GM23338 (cell line): ENCODE measurements around the gene CEACAM16. TPM values are rescaled to one million over a fixed set of nuclear protein-coding genes. Genes with fewer than 3 reads are reported as not detected.

Source experiments
- ATAC-seq: fragments of 200-7000 bp; cut with Tn5 transposase; 3 replicates; pipeline ENCODE4 v1.9.1; 2020
- DNase-seq: peaks from one replicate; pipeline ENCODE4 v3.0.0-alpha.2; 2015; ENCODE audit warnings: low spot score
- H2AFZ ChIP-seq: fragments of 200-600 bp; sonication (generic); 2 replicates; pipeline ENCODE4 v1.8.0; 2016; ENCODE audit warnings: antibody characterized with exemption, mild to moderate bottlenecking, moderate library complexity
- H3F3A ChIP-seq: fragments of 200-600 bp; sonication (generic); replicated peaks from 2 replicates; pipeline ENCODE4 v1.8.0; 2017; ENCODE audit warnings: antibody characterized with exemption, mixed run types, low read depth
- H3K27ac ChIP-seq: fragments of 200-600 bp; sonication (generic); 2 replicates; pipeline ENCODE4 v1.6.1; 2016; ENCODE audit warnings: low read depth
- H3K27me3 ChIP-seq: fragments of 200-600 bp; sonication (generic); 2 replicates; pipeline ENCODE4 v1.8.0; 2016; ENCODE audit warnings: mild to moderate bottlenecking, mixed run types, moderate library complexity; ENCODE audit not compliant: insufficient read depth
- H3K36me3 ChIP-seq: fragments of 200-600 bp; sonication (generic); 2 replicates; pipeline ENCODE4 v1.8.0; 2016; ENCODE audit warnings: mild to moderate bottlenecking; ENCODE audit not compliant: insufficient read depth
- H3K4me1 ChIP-seq: fragments of 200-600 bp; sonication (generic); 2 replicates; pipeline ENCODE4 v1.8.0; 2016; ENCODE audit warnings: mild to moderate bottlenecking, moderate library complexity; ENCODE audit not compliant: insufficient read depth
- H3K4me2 ChIP-seq: fragments of 200-600 bp; sonication (generic); 2 replicates; pipeline ENCODE4 v1.7.1; 2017; ENCODE audit warnings: mixed run types
- H3K4me3 ChIP-seq: fragments of 200-600 bp; sonication (generic); 2 replicates; pipeline ENCODE4 v1.6.1; 2016; ENCODE audit warnings: mixed run types
- H3K79me2 ChIP-seq: fragments of 200-600 bp; sonication (generic); replicated peaks from 2 replicates; pipeline ENCODE4 v1.8.0; 2017; ENCODE audit warnings: mild to moderate bottlenecking; ENCODE audit not compliant: insufficient read depth
- H3K9me2 ChIP-seq: fragments of 200-600 bp; sonication (generic); 2 replicates; pipeline ENCODE4 v1.8.0; 2017; ENCODE audit not compliant: insufficient read depth
- H4K20me1 ChIP-seq: fragments of 200-600 bp; sonication (generic); replicated peaks from 2 replicates; pipeline ENCODE4 v1.8.0; 2017; ENCODE audit warnings: mild to moderate bottlenecking; ENCODE audit not compliant: insufficient read depth
- H3K27ac Mint-ChIP-seq: 2 replicates; pipeline ENCODE4 v1.8.0; 2020; ENCODE audit warnings: inconsistent platforms, mild to moderate bottlenecking, moderate library complexity, mixed read lengths
- H3K27me3 Mint-ChIP-seq: 3 replicates; pipeline ENCODE4 v1.8.0; 2022; ENCODE audit warnings: low read depth, mild to moderate bottlenecking, moderate library complexity, mixed read lengths, inconsistent platforms; ENCODE audit not compliant: insufficient read depth, poor library complexity
- H3K36me3 Mint-ChIP-seq: 3 replicates; pipeline ENCODE4 v1.8.0; 2021; ENCODE audit warnings: low read depth, mild to moderate bottlenecking, inconsistent platforms, moderate library complexity, mixed read lengths
- H3K4me1 Mint-ChIP-seq: 3 replicates; pipeline ENCODE4 v1.8.0; 2020; ENCODE audit warnings: mild to moderate bottlenecking, inconsistent platforms, mixed read lengths
- H3K4me3 Mint-ChIP-seq: 3 replicates; pipeline ENCODE4 v1.8.0; 2021; ENCODE audit warnings: moderate library complexity, mild to moderate bottlenecking, inconsistent platforms, mixed read lengths
- H3K9me3 Mint-ChIP-seq: 3 replicates; pipeline ENCODE4 v1.8.0; 2020; ENCODE audit warnings: moderate library complexity, mild to moderate bottlenecking, inconsistent platforms, mixed read lengths
- CREB1 ChIP-seq: fragments of 250-450 bp; sonication (Bioruptor Pico); IDR thresholded peaks from 2 replicates; pipeline ENCODE4 v1.5.0; 2020; ENCODE audit warnings: low read depth, mild to moderate bottlenecking, moderate library complexity
- ETS1 ChIP-seq: IDR thresholded peaks from 2 replicates; pipeline ENCODE4 v1.6.1; 2016; ENCODE audit warnings: antibody characterized with exemption
- EZH2 ChIP-seq: fragments of 200-600 bp; sonication (generic); IDR thresholded peaks from one replicate; pipeline ENCODE4 v1.8.0; 2017; ENCODE audit warnings: antibody characterized with exemption, mild to moderate bottlenecking, low read depth; ENCODE audit not compliant: unreplicated experiment
- EZH2phosphoT487 ChIP-seq: fragments of 200-600 bp; sonication (generic); IDR thresholded peaks from one replicate; pipeline ENCODE4 v1.8.1; 2018; ENCODE audit warnings: antibody characterized with exemption; ENCODE audit not compliant: unreplicated experiment
- JUNB ChIP-seq: IDR thresholded peaks from one replicate; pipeline ENCODE4 v1.6.1; 2016; ENCODE audit warnings: antibody characterized with exemption; ENCODE audit not compliant: unreplicated experiment
- NANOG ChIP-seq: IDR thresholded peaks from 2 replicates; pipeline ENCODE4 v1.6.1; 2016; ENCODE audit warnings: antibody characterized with exemption, borderline replicate concordance
- POLR2AphosphoS5 ChIP-seq: IDR thresholded peaks from 2 replicates; pipeline ENCODE4 v1.6.1; 2016; ENCODE audit warnings: antibody characterized with exemption, low read depth
- REST ChIP-seq: IDR thresholded peaks from one replicate; pipeline ENCODE4 v1.6.1; 2018; ENCODE audit warnings: antibody characterized with exemption; ENCODE audit not compliant: unreplicated experiment
- STAT1 ChIP-seq: IDR thresholded peaks from one replicate; pipeline ENCODE4 v1.6.1; 2016; ENCODE audit warnings: antibody characterized with exemption; ENCODE audit not compliant: unreplicated experiment
- ZNF114 ChIP-seq: fragments of 250-450 bp; sonication (Bioruptor Pico); IDR thresholded peaks from 2 replicates; pipeline ENCODE4 v1.5.0; 2020; ENCODE audit warnings: mild to moderate bottlenecking, moderate library complexity
- ZNF331 ChIP-seq: fragments of 250-450 bp; sonication (Bioruptor Pico); IDR thresholded peaks from 2 replicates; pipeline ENCODE4 v1.5.0; 2020; ENCODE audit warnings: low read depth, mild to moderate bottlenecking, moderate library complexity
- polyA plus RNA-seq: library from polyadenylated mRNA; unstranded; fragments of >200 nt; fragmentation: Nextera tagmentation; extraction: Ambion mirVana; gene quantifications from 2 replicates; pipeline ENCODE4 v1.2.1, GENCODE V29; 2016
- total RNA-seq: library from RNA; depleted of rRNA; stranded (reverse); fragments of >200 nt; shearing (Covaris generic); gene quantifications from 2 replicates; pipeline ENCODE4 v1.2.3, GENCODE V29; 2014
- TF ChIP-seq, protein P1 (sequence below), 2 experiments: fragments of 200-600 bp in 1 of 2; sonication (generic) in 1 of 2; conservative IDR thresholded peaks; 2 replicates each; pipeline versions ENCODE4 v1.5.1 to v1.6.1; 2016 to 2017; ENCODE audit warnings: antibody characterized with exemption in 2 of 2, low read depth in 2 of 2, mild to moderate bottlenecking in 2 of 2, moderate library complexity in 1 of 2
- TF ChIP-seq, protein P2 (sequence below): fragments of 250-450 bp; sonication (Bioruptor Pico); IDR thresholded peaks from 2 replicates; pipeline ENCODE4 v1.5.0; 2020; ENCODE audit warnings: mild to moderate bottlenecking, moderate library complexity

Gene CEACAM16
- total and polyA plus RNA-seq, 2 experiments from 2014 or later = not detected

GRCh38 chr19:44701228-44701627 lies 2.3 kb downstream of the CEACAM16 start:
- peaks cover 8% of the 10 kb centered on the region for H3K27me3 Mint-ChIP-seq
- no peak overlapping the region for H3K27ac Mint-ChIP-seq
- H3K36me3 Mint-ChIP-seq = no peaks in the 10 kb centered on the region
- H3K4me1 ChIP-seq = no peaks in the 10 kb centered on the region
- H2AFZ ChIP-seq = no peak overlapping the region
- ATAC-seq = no peak
- H3K4me3 Mint-ChIP-seq = no peak overlapping the region
- H4K20me1 ChIP-seq = no peaks in the 10 kb centered on the region; the same call in 1 of the 2 replicates
- TF ChIP-seq EZH2phosphoT487 (no peak), ZNF114 (CRISPR knock-in tag) (no peak), ZNF331 (no peak), EZH2 (no peak), REST (no peak), JUNB (no peak), CREB1 (CRISPR knock-in tag) (no peak), STAT1 (no peak), POLR2AphosphoS5 (no peak), ETS1 (no peak), NANOG (no peak)
- TF ChIP-seq, protein P1, sequence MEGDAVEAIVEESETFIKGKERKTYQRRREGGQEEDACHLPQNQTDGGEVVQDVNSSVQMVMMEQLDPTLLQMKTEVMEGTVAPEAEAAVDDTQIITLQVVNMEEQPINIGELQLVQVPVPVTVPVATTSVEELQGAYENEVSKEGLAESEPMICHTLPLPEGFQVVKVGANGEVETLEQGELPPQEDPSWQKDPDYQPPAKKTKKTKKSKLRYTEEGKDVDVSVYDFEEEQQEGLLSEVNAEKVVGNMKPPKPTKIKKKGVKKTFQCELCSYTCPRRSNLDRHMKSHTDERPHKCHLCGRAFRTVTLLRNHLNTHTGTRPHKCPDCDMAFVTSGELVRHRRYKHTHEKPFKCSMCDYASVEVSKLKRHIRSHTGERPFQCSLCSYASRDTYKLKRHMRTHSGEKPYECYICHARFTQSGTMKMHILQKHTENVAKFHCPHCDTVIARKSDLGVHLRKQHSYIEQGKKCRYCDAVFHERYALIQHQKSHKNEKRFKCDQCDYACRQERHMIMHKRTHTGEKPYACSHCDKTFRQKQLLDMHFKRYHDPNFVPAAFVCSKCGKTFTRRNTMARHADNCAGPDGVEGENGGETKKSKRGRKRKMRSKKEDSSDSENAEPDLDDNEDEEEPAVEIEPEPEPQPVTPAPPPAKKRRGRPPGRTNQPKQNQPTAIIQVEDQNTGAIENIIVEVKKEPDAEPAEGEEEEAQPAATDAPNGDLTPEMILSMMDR (conservative IDR thresholded peaks at IDR 0.05; ENCODE audit: low read depth in 2 of 2) = no peak
- TF ChIP-seq, protein P2, sequence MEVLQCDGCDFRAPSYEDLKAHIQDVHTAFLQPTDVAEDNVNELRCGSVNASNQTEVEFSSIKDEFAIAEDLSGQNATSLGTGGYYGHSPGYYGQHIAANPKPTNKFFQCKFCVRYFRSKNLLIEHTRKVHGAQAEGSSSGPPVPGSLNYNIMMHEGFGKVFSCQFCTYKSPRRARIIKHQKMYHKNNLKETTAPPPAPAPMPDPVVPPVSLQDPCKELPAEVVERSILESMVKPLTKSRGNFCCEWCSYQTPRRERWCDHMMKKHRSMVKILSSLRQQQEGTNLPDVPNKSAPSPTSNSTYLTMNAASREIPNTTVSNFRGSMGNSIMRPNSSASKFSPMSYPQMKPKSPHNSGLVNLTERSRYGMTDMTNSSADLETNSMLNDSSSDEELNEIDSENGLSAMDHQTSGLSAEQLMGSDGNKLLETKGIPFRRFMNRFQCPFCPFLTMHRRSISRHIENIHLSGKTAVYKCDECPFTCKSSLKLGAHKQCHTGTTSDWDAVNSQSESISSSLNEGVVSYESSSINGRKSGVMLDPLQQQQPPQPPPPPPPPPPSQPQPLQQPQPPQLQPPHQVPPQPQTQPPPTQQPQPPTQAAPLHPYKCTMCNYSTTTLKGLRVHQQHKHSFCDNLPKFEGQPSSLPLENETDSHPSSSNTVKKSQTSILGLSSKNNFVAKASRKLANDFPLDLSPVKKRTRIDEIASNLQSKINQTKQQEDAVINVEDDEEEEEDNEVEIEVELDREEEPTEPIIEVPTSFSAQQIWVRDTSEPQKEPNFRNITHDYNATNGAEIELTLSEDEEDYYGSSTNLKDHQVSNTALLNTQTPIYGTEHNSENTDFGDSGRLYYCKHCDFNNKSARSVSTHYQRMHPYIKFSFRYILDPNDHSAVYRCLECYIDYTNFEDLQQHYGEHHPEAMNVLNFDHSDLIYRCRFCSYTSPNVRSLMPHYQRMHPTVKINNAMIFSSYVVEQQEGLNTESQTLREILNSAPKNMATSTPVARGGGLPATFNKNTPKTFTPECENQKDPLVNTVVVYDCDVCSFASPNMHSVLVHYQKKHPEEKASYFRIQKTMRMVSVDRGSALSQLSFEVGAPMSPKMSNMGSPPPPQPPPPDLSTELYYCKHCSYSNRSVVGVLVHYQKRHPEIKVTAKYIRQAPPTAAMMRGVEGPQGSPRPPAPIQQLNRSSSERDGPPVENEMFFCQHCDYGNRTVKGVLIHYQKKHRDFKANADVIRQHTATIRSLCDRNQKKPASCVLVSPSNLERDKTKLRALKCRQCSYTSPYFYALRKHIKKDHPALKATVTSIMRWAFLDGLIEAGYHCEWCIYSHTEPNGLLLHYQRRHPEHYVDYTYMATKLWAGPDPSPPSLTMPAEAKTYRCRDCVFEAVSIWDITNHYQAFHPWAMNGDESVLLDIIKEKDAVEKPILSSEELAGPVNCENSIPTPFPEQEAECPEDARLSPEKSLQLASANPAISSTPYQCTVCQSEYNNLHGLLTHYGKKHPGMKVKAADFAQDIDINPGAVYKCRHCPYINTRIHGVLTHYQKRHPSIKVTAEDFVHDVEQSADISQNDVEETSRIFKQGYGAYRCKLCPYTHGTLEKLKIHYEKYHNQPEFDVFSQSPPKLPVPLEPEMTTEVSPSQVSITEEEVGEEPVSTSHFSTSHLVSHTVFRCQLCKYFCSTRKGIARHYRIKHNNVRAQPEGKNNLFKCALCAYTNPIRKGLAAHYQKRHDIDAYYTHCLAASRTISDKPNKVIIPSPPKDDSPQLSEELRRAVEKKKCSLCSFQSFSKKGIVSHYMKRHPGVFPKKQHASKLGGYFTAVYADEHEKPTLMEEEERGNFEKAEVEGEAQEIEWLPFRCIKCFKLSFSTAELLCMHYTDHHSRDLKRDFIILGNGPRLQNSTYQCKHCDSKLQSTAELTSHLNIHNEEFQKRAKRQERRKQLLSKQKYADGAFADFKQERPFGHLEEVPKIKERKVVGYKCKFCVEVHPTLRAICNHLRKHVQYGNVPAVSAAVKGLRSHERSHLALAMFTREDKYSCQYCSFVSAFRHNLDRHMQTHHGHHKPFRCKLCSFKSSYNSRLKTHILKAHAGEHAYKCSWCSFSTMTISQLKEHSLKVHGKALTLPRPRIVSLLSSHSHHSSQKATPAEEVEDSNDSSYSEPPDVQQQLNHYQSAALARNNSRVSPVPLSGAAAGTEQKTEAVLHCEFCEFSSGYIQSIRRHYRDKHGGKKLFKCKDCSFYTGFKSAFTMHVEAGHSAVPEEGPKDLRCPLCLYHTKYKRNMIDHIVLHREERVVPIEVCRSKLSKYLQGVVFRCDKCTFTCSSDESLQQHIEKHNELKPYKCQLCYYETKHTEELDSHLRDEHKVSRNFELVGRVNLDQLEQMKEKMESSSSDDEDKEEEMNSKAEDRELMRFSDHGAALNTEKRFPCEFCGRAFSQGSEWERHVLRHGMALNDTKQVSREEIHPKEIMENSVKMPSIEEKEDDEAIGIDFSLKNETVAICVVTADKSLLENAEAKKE (CRISPR knock-in tag) = no peak
- no peaks in the 10 kb centered on the region for H3K9me2 ChIP-seq
- no peak overlapping the region for H3K4me3 ChIP-seq
- no peaks in the 10 kb centered on the region for H3K9me3 Mint-ChIP-seq
- H3K4me2 ChIP-seq = no peak overlapping the region
- no peaks in the 10 kb centered on the region for H3K36me3 ChIP-seq
- H3K27ac ChIP-seq = no peak overlapping the region
- H3K27me3 ChIP-seq = no peaks in the 10 kb centered on the region
- H3K79me2 ChIP-seq = no peaks in the 10 kb centered on the region
- no peak for DNase-seq
- H3K4me1 Mint-ChIP-seq = peaks cover 12% of the 10 kb centered on the region; the same call in 2 of the 3 replicates
- H3F3A ChIP-seq = no peaks in the 10 kb centered on the region
